ENCODE data around the gene NQO1.
"Not testable (repeated sequence)": the region's sequence is repeated elsewhere in the genome, so short reads cannot be mapped to it uniquely, and the experiment has no call there.

NQO1 gene

DNA sequence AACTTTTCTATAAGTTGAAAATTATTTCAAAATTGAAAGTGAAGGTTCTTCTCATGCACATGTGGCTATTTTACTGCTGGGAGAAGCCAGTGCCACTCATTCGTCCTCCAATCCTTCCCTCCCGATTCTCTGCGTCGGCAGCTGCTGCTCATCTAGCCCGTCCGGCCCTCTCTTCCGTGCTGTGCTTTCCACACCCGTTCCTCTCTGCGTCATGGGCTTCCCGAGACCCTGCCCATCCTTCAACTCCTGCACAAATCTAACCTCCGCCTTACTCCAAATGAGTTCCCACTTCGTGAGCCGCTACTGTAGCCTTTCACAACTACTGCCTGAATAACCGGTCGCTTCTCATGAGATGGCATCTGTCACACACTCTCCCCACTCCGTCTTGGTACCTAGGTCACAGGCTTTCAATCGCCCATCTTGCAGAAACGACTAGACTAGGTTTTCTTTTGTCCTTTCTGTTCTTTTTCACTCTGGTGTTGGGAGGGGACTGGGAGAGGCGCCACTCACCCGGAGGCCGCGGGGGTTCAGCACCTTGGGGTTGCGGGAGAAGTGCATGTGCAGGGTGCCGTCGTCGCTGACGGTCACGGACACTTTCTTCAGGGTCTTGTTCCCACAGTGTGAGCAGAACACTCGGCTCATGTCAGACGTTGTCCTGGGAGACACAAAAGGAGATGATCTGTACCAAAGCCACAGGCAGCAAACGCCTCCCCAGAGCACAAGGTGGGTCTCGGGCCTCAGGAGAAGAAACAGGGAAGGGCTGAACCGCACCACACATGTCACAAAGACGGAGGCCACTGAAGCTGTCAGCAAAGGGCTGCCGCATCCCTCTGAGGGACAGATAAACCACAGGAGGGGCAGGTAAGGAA lies 18.2 kb upstream of the NQO1 start:
- DNase-seq (ENCODE audit: low read depth in 4 of 4, low spot score in 1 of 4) = no peak

- DNase-seq (ENCODE audit: low read depth in 4 of 4, low spot score in 1 of 4) = no peak
These were observed 15.9 kb upstream of the NQO1 start for GRCh38 chr16:69741951-69742904.

- no peak for DNase-seq (ENCODE audit: low read depth in 4 of 4, low spot score in 1 of 4)
These were observed 15.2 kb upstream of the NQO1 start for GRCh38 chr16:69741519-69741918.

GRCh38 chr16:69732101-69732500 lies 5.7 kb upstream of the NQO1 start:
- DNase-seq (ENCODE audit: low read depth in 4 of 4, low spot score in 1 of 4) = no peak

- not testable (repeated sequence) for DNase-seq (ENCODE audit: low read depth in 4 of 4, low spot score in 1 of 4)
These were observed 4.9 kb upstream of the NQO1 start for GRCh38 chr16:69731280-69731679.

- not testable (repeated sequence) for DNase-seq (ENCODE audit: low read depth in 4 of 4, low spot score in 1 of 4)
These were observed 2.7 kb upstream of the NQO1 start for GRCh38 chr16:69729030-69729429.

DNA sequence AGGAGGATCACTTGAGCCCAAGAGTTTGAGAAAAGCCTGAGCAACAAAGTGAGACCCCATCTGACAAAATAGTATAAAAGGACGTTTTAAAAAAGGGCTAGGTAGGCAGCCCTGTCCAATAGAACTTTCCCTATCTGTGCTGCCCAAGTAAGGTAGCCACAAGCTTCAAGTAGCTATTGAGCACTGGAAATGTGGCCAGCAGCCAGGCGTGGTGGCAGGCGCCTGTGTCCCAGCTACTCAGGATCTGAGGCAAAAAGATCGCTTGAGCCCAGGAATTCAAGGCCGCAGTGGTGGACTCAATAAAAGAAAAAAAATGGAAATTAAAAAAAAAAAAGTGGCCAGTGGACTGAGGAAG lies 1.5 kb upstream of the NQO1 start:
- no peak for DNase-seq (ENCODE audit: low read depth in 4 of 4, low spot score in 1 of 4)

GRCh38 chr16:69725480-69726312 lies 664 bp downstream of the NQO1 start:
- DNase-seq (ENCODE audit: low read depth in 4 of 4, low spot score in 1 of 4) = no peak

GRCh38 chr16:69724981-69725479 lies 1.3 kb downstream of the NQO1 start:
- no peak for DNase-seq (ENCODE audit: low read depth in 4 of 4, low spot score in 1 of 4)

- DNase-seq (ENCODE audit: low read depth in 4 of 4, low spot score in 1 of 4) = no peak
These were observed 1.9 kb downstream of the NQO1 start for GRCh38 chr16:69724414-69724873.

DNA sequence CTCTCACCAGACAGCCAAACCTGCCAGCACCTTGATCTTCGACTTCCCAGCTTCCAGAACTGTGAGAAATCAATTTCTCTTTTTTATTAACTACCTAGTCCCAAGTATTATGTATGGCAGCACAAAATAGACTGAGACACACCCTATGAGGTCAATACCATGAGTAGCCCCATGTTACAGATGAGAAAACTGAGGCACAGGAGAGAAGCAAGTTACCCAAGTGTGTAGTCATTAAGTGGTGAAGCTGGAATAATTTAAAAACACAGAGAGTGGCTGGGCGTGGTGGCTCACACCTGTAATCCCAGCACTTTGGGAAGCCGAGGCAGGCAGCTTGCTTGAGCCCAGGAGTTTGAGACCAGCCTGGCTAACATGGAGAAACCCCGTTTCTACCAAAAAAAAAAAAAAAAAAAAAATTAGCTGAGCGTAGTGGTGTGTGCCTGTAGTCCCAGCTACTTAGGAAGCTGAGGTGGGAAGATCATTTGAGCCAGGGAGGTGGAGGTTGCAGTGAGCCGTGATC lies 4.9 kb downstream of the NQO1 start:
- DNase-seq (ENCODE audit: low read depth in 4 of 4, low spot score in 1 of 4) = no peak

- DNase-seq (ENCODE audit: low read depth in 4 of 4, low spot score in 1 of 4) = no peak
These were observed 5.4 kb downstream of the NQO1 start for GRCh38 chr16:69720822-69721430.

GRCh38 chr16:69718111-69718764 lies 8.1 kb downstream of the NQO1 start:
- DNase-seq (ENCODE audit: low read depth in 4 of 4, low spot score in 1 of 4) = no peak

DNA sequence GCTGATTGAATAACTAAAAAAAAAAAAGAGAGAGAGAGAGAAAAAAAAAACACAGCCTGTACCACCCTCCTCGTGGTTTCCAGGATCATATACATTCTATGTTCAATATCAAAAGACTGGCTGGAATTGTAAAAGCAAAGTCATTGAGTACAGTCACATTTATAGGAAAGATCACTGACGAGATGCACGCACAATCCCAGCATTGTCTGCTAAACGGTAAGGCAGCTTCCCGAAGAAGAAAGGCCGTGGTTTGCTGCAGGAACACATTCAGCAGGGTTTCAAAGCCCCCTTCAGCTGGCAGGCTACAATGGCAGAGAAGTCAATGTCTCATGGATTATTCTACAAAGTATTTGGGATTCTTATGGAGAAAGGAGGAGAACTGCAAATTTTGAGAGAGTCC lies 9.3 kb downstream of the NQO1 start:
- no peak for DNase-seq (ENCODE audit: low read depth in 4 of 4, low spot score in 1 of 4)

DNA sequence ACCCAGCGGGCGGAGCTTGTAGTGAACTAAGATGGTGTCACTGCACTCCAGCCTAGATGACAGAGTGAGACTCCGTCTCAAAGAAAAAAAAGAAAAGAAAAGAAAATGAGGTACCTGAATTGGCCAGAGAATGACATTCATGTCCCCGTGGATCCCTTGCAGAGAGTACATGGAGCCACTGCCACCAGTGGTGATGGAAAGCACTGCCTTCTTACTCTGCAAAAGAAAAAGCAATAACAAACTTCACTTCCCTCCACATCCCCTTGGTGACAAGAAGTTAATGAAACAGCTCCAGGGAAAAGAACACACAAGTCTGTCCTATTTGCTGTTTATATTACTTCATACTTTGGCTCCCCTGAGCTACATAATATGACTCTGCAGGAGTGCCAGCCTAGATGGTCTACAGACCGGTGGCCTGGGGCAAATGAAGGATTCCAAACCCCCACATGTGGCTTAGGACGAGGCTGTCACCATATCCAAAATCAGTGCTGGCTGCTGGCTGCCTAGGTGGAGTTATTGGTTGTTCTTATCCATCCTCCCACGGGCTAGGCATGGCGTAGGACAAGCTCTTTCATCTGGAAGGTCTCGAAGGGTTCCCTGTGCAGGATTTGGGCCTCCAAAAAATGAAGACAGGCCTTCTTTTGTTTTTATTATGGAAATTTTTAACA lies 13.3 kb downstream of the NQO1 start:
- DNase-seq (ENCODE audit: low read depth in 4 of 4, low spot score in 1 of 4) = no peak

DNA sequence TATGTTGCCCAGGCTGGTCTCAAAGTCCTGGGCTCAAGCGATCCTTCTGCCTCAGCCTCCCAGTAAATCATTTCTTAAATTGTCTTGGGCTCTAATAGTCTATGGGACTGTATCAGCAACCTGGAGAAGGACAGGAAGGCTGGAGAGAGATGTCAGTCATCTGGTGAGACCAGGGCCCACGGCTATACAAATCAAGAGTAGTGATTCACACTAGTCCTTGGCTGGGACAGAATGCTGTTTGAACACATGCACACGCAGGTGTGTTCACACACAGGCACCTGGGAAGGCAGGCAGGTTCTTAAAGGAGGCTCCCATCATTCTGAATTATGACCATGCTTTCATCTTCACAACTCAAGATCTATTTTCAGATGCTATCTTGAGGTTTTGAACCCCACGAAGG lies 14.1 kb downstream of the NQO1 start:
- DNase-seq (ENCODE audit: low read depth in 4 of 4, low spot score in 1 of 4) = no peak

DNA sequence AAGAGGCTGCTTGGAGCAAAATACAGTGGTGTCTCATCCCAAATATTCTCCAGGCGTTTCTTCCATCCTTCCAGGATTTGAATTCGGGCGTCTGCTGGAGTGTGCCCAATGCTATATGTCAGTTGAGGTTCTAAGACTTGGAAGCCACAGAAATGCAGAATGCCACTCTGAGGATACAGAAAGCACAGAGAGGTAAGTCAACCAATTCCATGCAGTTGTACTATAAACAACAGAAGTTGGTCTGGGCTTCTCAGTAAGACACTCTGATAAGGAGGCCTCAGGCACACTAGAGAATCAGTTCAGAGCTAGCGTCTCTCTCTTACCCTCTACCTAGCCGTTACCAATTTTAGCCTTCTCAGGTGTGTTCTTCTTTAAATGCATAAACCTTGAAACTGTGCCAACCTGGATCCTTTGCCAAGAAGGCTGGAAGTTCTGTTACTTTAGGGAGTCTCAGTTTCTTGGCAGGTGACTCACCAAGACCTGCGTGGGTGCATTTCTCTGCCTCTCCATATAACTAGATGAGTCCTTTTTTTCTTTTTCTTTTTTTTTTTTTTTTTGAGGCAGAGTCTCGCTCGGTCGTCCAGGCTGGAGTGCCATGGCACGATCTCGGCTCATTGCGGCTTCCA lies 15.1 kb downstream of the NQO1 start:
- DNase-seq (ENCODE audit: low read depth in 4 of 4, low spot score in 1 of 4) = no peak

DNA sequence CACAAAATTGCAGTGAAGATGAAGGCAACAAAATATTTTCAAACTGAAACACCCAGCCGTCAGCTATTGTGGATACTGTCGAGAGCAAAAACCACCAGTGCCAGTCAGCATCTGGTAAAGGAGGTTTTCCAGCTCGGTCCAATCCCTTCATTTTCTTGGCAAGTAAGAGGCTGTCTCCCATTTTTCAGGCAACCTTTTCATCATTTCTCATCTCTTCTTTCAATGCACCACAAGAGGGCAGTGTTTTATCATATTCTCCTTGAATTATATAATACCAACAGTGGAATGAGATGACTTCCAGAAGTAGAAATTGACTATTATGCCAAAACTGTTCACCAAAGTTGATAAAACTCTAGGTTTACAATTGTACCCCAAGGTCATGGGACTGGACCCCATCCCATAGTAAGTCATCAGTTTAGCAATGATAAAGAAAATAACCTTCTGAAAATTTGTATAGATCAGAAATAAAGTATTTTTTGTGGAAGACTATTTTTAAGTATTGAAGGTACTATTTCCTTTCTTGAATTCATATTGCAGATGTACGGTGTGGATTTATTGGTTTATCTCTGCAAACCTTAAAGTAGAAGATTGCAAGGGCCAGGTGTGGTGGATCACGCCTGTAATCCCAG lies 16.8 kb downstream of the NQO1 start:
- no peak for DNase-seq (ENCODE audit: low read depth in 4 of 4, low spot score in 1 of 4)
